GM19023 (cell line): ENCODE results near the gene CST9L.
"Not testable (repeated sequence)": the region's sequence is repeated elsewhere in the genome, so short reads cannot be mapped to it uniquely, and the experiment has no call there.

ENCODE experiments used
- ATAC-seq: cut with Tn5 transposase; IDR thresholded peaks from one replicate; pipeline ENCODE4 v1.9.1; 2021; ENCODE audit warnings: mild to moderate bottlenecking, moderate library complexity; ENCODE audit not compliant: unreplicated experiment

Gene CST9L

GRCh38 chr20:23586735-23587525 is 18.6 kb upstream of the CST9L start:
- ATAC-seq, result no peak

- no peak for ATAC-seq
Observed at GRCh38 chr20:23585808-23586734, 17.8 kb upstream of the CST9L start.

GRCh38 chr20:23585449-23585807 is 17.1 kb upstream of the CST9L start:
- no peak for ATAC-seq

- no peak for ATAC-seq
Observed at GRCh38 chr20:23584434-23585199, 16.3 kb upstream of the CST9L start.

- no peak for ATAC-seq
Observed at GRCh38 chr20:23583526-23583925, 15.2 kb upstream of the CST9L start.

- ATAC-seq, result no peak
Observed at GRCh38 chr20:23582293-23582692, 14.0 kb upstream of the CST9L start.

- ATAC-seq, result not testable (repeated sequence)
Observed at GRCh38 chr20:23581833-23582232, 13.5 kb upstream of the CST9L start.

- no peak for ATAC-seq
Observed at GRCh38 chr20:23574977-23575376, 6.7 kb upstream of the CST9L start.

- no peak for ATAC-seq
Observed at GRCh38 chr20:23570178-23570760, 2.0 kb upstream of the CST9L start.

- ATAC-seq, result no peak
Observed at GRCh38 chr20:23569570-23569969, 1.3 kb upstream of the CST9L start.

GRCh38 chr20:23568971-23569330 is 667 bp upstream of the CST9L start:
- ATAC-seq, result no peak

GRCh38 chr20:23566199-23566932 is 1.9 kb downstream of the CST9L start:
- ATAC-seq, result no peak

GRCh38 chr20:23565503-23566045 is 2.7 kb downstream of the CST9L start:
- ATAC-seq, result no peak

- no peak for ATAC-seq
Observed at GRCh38 chr20:23564927-23565326, 3.4 kb downstream of the CST9L start.

- ATAC-seq, result no peak
Observed at GRCh38 chr20:23562721-23563342, 5.5 kb downstream of the CST9L start.

GRCh38 chr20:23554401-23554800 is 13.9 kb downstream of the CST9L start:
- no peak for ATAC-seq

- ATAC-seq, result no peak
Observed at GRCh38 chr20:23551786-23552185, 16.5 kb downstream of the CST9L start.

- ATAC-seq, result no peak
Observed at GRCh38 chr20:23551383-23551782, 16.9 kb downstream of the CST9L start.

- no peak for ATAC-seq
Observed at GRCh38 chr20:23550227-23550626, 18.1 kb downstream of the CST9L start.

- ATAC-seq, result no peak
Observed at GRCh38 chr20:23548408-23548807, 19.9 kb downstream of the CST9L start.
